SK-N-MC (cell line): ENCODE data around the gene KCTD16.

Experiments
- EZH2 ChIP-seq: fragments of 200-600 bp; sonication (generic); IDR thresholded peaks from one replicate; pipeline ENCODE4 v1.6.1; 2017; ENCODE audit warnings: antibody characterized with exemption
- POLR2AphosphoS5 ChIP-seq: IDR thresholded peaks from 2 replicates; pipeline ENCODE4 v1.6.1; 2012; ENCODE audit warnings: mild to moderate bottlenecking, low read depth, low read length, borderline replicate concordance

DNA sequence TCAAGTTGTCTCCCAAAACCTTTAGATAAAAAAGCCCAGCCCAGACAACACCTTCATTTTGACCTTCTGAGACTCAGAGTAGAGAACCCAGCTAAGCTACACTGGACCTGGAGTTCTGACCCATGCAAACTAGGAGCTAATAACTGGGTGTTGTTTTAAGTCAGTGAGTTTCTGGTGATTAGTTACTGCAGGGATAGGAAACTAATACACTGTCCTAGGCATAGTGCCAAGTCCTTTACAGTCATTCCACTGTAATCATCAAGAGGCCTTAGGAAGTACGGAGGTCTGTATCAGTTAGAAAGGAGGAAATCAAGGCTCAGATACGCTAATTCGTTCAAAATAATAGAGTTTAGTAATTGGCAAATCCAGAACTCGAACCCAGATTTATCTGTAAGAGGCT lies 197.9 kb downstream of the KCTD16 start:
- no peak for TF ChIP-seq EZH2
- TF ChIP-seq POLR2AphosphoS5, result no peak
